Lower lobe of right lung (tissue), 2 donors: Measurements from ENCODE around the gene ARRDC5. TPM values are rescaled to one million over a fixed set of nuclear protein-coding genes. Genes with fewer than 3 reads are reported as not detected.

ENCODE experiments used
- ATAC-seq, 2 donors: fragments of 200-7000 bp; cut with Tn5 transposase; one replicate each; pipeline ENCODE4 v1.9.1; 2020 to 2022; ENCODE audit warnings: mild to moderate bottlenecking in 2 of 2, moderate library complexity in 2 of 2
- DNase-seq: peaks from one replicate; pipeline ENCODE4 v3.0.0-alpha.2; 2020
- H3K27ac ChIP-seq: fragments of 200-600 bp; one replicate; pipeline ENCODE4 v1.8.0; 2022
- H3K27me3 ChIP-seq: fragments of 200-600 bp; one replicate; pipeline ENCODE4 v1.8.0; 2022; ENCODE audit warnings: low read depth
- H3K36me3 ChIP-seq: fragments of 200-600 bp; one replicate; pipeline ENCODE4 v1.8.0; 2022; ENCODE audit warnings: mild to moderate bottlenecking
- H3K4me1 ChIP-seq: fragments of 200-600 bp; one replicate; pipeline ENCODE4 v1.8.0; 2022
- H3K4me3 ChIP-seq: fragments of 200-600 bp; one replicate; pipeline ENCODE4 v1.8.0; 2022; ENCODE audit warnings: mild to moderate bottlenecking
- H3K9me3 ChIP-seq: fragments of 200-600 bp; one replicate; pipeline ENCODE4 v1.8.0; 2022
- intact Hi-C: fragments of 100-400 bp; cut with DNase I; formaldehyde crosslinking; loops from one replicate; pipeline ENCODE4 v1.11.0; 2022
- total RNA-seq: library from RNA; stranded (reverse); fragmentation: NEBNext Ultra II Directional; extraction: Animal tissue kit (Norgen Biotek cat#: 25700); gene quantifications from one replicate; pipeline ENCODE4 v1.2.1, GENCODE V29; 2021
- TF ChIP-seq, protein P1 (sequence below): fragments of 200-600 bp; IDR thresholded peaks from one replicate; pipeline ENCODE4 v1.8.0; 2022; ENCODE audit warnings: antibody characterized with exemption, mild to moderate bottlenecking
- donor health status: DM: no; HTN: yes; CAD: no; lungs with severe emphysema.

Gene ARRDC5
- total RNA-seq, 1 donor from 2014 or later, result 0.83 TPM

DNA sequence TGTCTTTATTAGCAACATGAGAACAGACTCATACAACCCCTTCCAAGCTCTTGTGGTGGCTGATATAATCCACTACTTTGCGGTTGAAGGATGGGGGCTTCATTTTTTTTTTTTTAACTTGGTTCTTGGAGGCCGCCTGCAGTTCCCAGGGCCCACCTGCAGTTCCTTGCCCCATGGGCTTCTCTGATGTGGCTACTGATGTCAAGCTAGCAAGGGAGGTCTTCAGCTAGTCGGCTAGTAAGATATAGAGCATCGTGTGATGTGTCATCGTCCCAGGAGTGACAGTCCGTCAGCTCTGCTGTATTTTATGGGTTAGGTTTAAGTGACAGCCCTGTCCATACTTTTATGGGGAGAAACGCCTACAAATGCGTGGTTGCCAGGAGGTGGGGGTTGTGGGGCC is 32.7 kb upstream of the ARRDC5 start:
- Histone ChIP-seq H3K4me1 (no peaks in the 10 kb centered on the region), H3K27ac (no peak overlapping the region), H3K27me3 (no peaks in the 10 kb centered on the region), H3K36me3 (no peaks in the 10 kb centered on the region), H3K4me3 (no peak overlapping the region), H3K9me3 (no peaks in the 10 kb centered on the region)
- no peak for ATAC-seq
- TF ChIP-seq, protein P1, sequence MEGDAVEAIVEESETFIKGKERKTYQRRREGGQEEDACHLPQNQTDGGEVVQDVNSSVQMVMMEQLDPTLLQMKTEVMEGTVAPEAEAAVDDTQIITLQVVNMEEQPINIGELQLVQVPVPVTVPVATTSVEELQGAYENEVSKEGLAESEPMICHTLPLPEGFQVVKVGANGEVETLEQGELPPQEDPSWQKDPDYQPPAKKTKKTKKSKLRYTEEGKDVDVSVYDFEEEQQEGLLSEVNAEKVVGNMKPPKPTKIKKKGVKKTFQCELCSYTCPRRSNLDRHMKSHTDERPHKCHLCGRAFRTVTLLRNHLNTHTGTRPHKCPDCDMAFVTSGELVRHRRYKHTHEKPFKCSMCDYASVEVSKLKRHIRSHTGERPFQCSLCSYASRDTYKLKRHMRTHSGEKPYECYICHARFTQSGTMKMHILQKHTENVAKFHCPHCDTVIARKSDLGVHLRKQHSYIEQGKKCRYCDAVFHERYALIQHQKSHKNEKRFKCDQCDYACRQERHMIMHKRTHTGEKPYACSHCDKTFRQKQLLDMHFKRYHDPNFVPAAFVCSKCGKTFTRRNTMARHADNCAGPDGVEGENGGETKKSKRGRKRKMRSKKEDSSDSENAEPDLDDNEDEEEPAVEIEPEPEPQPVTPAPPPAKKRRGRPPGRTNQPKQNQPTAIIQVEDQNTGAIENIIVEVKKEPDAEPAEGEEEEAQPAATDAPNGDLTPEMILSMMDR, result no peak
- no peak for DNase-seq
- intact Hi-C loops, result no loop called here

DNA sequence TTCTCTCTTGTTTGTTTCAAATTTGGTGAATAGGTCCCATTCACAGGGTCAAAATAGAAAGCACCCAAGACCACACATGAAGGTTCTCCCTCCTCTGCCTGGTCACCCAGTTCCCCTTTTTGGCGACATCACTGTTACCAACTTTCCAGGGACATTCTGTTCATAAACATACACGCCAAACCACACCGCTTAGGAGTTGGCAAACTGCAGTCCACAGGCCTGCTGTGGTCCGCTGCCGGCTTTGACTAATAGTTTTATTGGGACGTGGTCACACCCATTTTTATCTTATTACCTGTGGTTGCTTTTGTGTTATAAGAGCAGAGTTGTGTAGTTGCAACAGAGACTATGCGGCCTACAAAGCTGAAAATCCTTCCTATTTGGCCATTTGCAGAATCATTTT is 30.8 kb upstream of the ARRDC5 start:
- Histone ChIP-seq H3K4me3 (no peak overlapping the region), H3K27me3 (no peaks in the 10 kb centered on the region), H3K27ac (no peak overlapping the region), H3K9me3 (no peaks in the 10 kb centered on the region), H3K36me3 (no peaks in the 10 kb centered on the region), H3K4me1 (no peaks in the 10 kb centered on the region)
- TF ChIP-seq, protein P1, result no peak
- DNase-seq, result no peak
- peak; percentile 44 to 56 for ATAC-seq
- intact Hi-C loops, result no loop called here

DNA sequence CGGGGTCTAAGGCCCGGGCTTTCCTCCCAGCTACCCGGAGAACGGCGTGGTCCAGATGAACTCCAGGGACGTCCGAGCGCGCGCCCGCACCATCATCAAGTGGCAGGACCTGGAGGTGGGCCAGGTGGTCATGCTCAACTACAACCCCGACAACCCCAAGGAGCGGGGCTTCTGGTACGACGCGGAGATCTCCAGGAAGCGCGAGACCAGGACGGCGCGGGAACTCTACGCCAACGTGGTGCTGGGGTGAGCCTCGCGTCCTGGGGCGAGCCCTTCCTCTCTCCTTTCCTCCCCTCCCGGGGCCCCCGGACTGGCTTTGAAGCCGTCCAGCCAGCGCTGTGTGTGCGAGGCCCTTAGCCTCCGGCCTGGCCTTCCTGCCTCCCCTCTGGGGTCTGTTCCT is 30.0 kb upstream of the ARRDC5 start:
- Histone ChIP-seq H3K36me3 (no peaks in the 10 kb centered on the region), H3K4me1 (no peaks in the 10 kb centered on the region), H3K9me3 (no peaks in the 10 kb centered on the region), H3K4me3 (no peak overlapping the region), H3K27ac (no peak overlapping the region), H3K27me3 (no peaks in the 10 kb centered on the region)
- ATAC-seq (no peak), DNase-seq (no peak)
- intact Hi-C loops, result no loop called here
- TF ChIP-seq, protein P1, result no peak

DNA sequence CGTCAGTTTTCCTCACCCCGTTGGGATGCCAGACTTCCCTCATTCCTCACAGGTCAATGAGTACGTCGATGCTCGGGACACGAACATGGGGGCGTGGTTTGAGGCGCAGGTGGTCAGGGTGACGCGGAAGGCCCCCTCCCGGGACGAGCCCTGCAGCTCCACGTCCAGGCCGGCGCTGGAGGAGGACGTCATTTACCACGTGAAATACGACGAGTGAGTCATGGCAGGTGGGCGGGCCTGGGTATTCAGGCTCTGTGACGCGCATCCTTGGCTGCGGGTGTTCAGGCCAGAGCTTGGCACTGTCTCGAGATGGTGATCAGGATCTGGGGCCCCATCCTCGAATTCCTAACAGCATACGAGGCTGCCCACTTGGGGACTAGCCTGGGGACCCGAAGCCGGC is 28.0 kb upstream of the ARRDC5 start:
- no peaks in the 10 kb centered on the region for H3K9me3 ChIP-seq
- intact Hi-C loops, result no loop called here
- TF ChIP-seq, protein P1, result no peak
- DNase-seq (no peak), ATAC-seq (no peak)
- H3K4me3 ChIP-seq, result no peak overlapping the region
- H3K4me1 ChIP-seq, result no peaks in the 10 kb centered on the region
- H3K36me3 ChIP-seq, result no peaks in the 10 kb centered on the region
- H3K27ac ChIP-seq, result no peak overlapping the region
- no peaks in the 10 kb centered on the region for H3K27me3 ChIP-seq

DNA sequence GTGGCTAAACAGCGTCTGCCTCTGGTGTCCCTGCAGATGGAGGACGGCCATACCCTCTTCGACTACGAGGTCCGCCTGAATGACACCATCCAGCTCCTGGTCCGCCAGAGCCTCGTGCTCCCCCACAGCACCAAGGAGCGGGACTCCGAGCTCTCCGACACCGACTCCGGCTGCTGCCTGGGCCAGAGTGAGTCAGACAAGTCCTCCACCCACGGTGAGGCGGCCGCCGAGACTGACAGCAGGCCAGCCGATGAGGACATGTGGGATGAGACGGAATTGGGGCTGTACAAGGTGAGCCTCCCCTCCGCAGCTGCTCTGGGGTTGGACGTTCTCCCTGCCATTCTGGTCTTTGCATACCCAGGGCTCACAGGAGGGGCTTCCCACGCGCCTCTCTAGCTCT is 26.5 kb upstream of the ARRDC5 start:
- Histone ChIP-seq H3K4me3 (no peak overlapping the region), H3K9me3 (no peaks in the 10 kb centered on the region), H3K4me1 (no peaks in the 10 kb centered on the region), H3K27ac (no peak overlapping the region), H3K36me3 (no peaks in the 10 kb centered on the region), H3K27me3 (no peaks in the 10 kb centered on the region)
- no peak for DNase-seq
- ATAC-seq, result no peak
- intact Hi-C loops, result no loop called here
- TF ChIP-seq, protein P1, result no peak

DNA sequence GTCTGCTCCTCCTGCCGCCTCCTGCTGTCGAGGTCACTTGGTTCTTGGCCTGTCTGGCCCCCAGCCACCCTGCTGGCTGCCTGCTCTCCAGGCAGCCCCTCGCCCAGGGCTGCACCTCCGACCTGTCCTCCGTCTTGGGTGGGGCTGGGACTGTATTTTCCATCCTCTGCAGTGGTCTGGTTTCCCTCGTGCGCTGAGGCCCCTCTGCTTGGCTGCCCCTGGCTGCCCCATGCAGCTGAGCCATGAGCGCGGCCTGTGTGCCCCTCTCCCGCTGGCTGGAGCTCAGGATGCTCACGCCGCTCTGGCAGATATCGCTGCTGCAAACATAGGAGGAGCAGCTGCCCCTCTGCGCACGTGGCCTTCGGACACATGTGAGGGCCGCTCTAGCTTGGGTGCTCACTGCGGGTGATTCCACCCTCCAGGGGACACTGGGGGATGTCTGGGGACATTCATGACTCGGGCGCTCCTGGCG is 20.6 kb upstream of the ARRDC5 start:
- Histone ChIP-seq H3K27me3 (no peaks in the 10 kb centered on the region), H3K9me3 (no peaks in the 10 kb centered on the region), H3K4me1 (no peaks in the 10 kb centered on the region), H3K36me3 (no peaks in the 10 kb centered on the region), H3K27ac (no peak overlapping the region), H3K4me3 (no peak overlapping the region)
- DNase-seq (no peak), ATAC-seq (peak in 1 of 2 donors; percentile 25)
- intact Hi-C loops, result no loop called here
- TF ChIP-seq, protein P1, result no peak
